ENCODE results near the gene CHCHD6. TPM values are rescaled to one million over a fixed set of nuclear protein-coding genes. Genes with fewer than 3 reads are reported as not detected.

The CHCHD6 gene
- total RNA-seq, 1 experiment from 2014 or later, result 36.3 TPM

GRCh38 chr3:126946405-126946804, 242.4 kb downstream of the CHCHD6 start:
- H3K79me2 ChIP-seq (ENCODE audit: insufficient read depth, low read length), result no peaks in the 10 kb centered on the region
- no peaks in the 10 kb centered on the region for H3K27me3 ChIP-seq (ENCODE audit: insufficient read depth, low read length)
- no peak for TF ChIP-seq CBX3 (IDR thresholded peaks at IDR 0.05; ENCODE audit: low read depth)
- no peak for TF ChIP-seq REST (IDR thresholded peaks at IDR 0.05; ENCODE audit: low read depth)
- no peak for TF ChIP-seq SRF (IDR thresholded peaks at IDR 0.05; ENCODE audit: low read depth)
- no peak for TF ChIP-seq JUND (IDR thresholded peaks at IDR 0.05)
- no peak for TF ChIP-seq ZBTB33 (IDR thresholded peaks at IDR 0.05; ENCODE audit: extremely low read depth, insufficient replicate concordance, low read length)
- TF ChIP-seq ZNF274 (IDR thresholded peaks at IDR 0.05; ENCODE audit: low read depth, low read length), result no peak
- TF ChIP-seq ELF1 (IDR thresholded peaks at IDR 0.05; ENCODE audit: borderline replicate concordance, low read depth), result no peak
- TF ChIP-seq POLR2A (IDR thresholded peaks at IDR 0.05; ENCODE audit: borderline replicate concordance, extremely low read depth, insufficient read depth, insufficient read length), result no peak
- TF ChIP-seq FOSL1 (IDR thresholded peaks at IDR 0.05; ENCODE audit: low read depth), result no peak
- TF ChIP-seq ZFX (IDR thresholded peaks at IDR 0.05), result no peak
- TF ChIP-seq EZH2phosphoT487 (IDR thresholded peaks at IDR 0.05; ENCODE audit: borderline replicate concordance), result no peak
- H3K9me2 ChIP-seq (ENCODE audit: insufficient read depth), result no peaks in the 10 kb centered on the region
- H3K36me3 ChIP-seq (ENCODE audit: control insufficient read depth in 1 of 2, insufficient read depth in 2 of 2, low read length in 2 of 2), result no peaks in the 10 kb centered on the region
- H3K4me2 ChIP-seq (ENCODE audit: low read length), result no peak overlapping the region
- H4K20me1 ChIP-seq (ENCODE audit: insufficient read depth), result no peaks in the 10 kb centered on the region
- no peak for DNase-seq (ENCODE audit: low read depth, low spot score)
- no peaks in the 10 kb centered on the region for H3K4me1 ChIP-seq (ENCODE audit: control insufficient read depth in 1 of 2, insufficient read depth in 2 of 2, low read length in 2 of 2)
- intact Hi-C loops (cut with micrococcal nuclease), result no loop called here
- POLR2A ChIA-PET, result no interaction called here
- BruUV-seq (replicated peaks), result no TSS peak
- RAD21 ChIA-PET (ENCODE audit: low non-redundant PET in 1 of 2, low total read pairs in 2 of 2, uncharacterized antibody in 2 of 2, unreplicated experiment in 2 of 2), result no interaction called here
- no peak overlapping the region for H2AFZ ChIP-seq (ENCODE audit: low read depth, low read length, poor library complexity, severe bottlenecking)
- H3K9ac ChIP-seq (ENCODE audit: low read length), result no peak overlapping the region
- CTCF ChIA-PET, result no interaction called here
- H3K27ac ChIP-seq (ENCODE audit: low read depth, low read length), result no peak overlapping the region
- ATAC-seq, result no peak
- no peaks in the 10 kb centered on the region for H3K9me3 ChIP-seq (ENCODE audit: control insufficient read depth in 1 of 2, insufficient read depth in 1 of 2, low read depth in 1 of 2, low read length in 2 of 2)
- no peak overlapping the region for H3K4me3 ChIP-seq (replicated peaks in 1 of 2; ENCODE audit: low read depth in 1 of 2, low read length in 2 of 2)

Data from HCT116 (cell line).